ENCODE results near the gene JAZF1.

JAZF1 gene

GRCh38 chr7:28041508-28042314, 138.9 kb downstream of the JAZF1 start:
- Histone ChIP-seq H3K36me3 (no peaks in the 10 kb centered on the region), H3K27ac (no peak overlapping the region), H3K27me3 (no peaks in the 10 kb centered on the region), H3K4me1 (peaks cover 0 to 37% (median 13%) of the 10 kb centered on the region in 4 donors), H3K4me3 (no peak overlapping the region), H3K9me3 (no peaks in the 10 kb centered on the region)
- no peak for TF ChIP-seq CTCF (IDR thresholded peaks at IDR 0.05)
- no peak for DNase-seq
- intact Hi-C loops (cut with DNase I; ENCODE audit: low total_unique reads) = no loop called here

GRCh38 chr7:28038175-28038797, 142.3 kb downstream of the JAZF1 start:
- H3K4me3 ChIP-seq = no peak overlapping the region
- no peak for TF ChIP-seq CTCF (IDR thresholded peaks at IDR 0.05)
- DNase-seq = no peak
- H3K9me3 ChIP-seq = no peaks in the 10 kb centered on the region
- H3K36me3 ChIP-seq = no peaks in the 10 kb centered on the region
- peaks cover 0 to 40% (median 20%) of the 10 kb centered on the region in 4 donors for H3K4me1 ChIP-seq
- no peak overlapping the region for H3K27ac ChIP-seq
- no peaks in the 10 kb centered on the region for H3K27me3 ChIP-seq
- intact Hi-C loops (cut with DNase I; ENCODE audit: low total_unique reads) = no loop called here

GRCh38 chr7:28037220-28038010, 143.2 kb downstream of the JAZF1 start:
- peaks cover 0 to 40% (median 20%) of the 10 kb centered on the region in 4 donors for H3K4me1 ChIP-seq
- intact Hi-C loops (cut with DNase I; ENCODE audit: low total_unique reads) = no loop called here
- peak overlapping the region; percentile 37 to 70 for H3K27ac ChIP-seq
- no peaks in the 10 kb centered on the region for H3K9me3 ChIP-seq
- H3K27me3 ChIP-seq = no peaks in the 10 kb centered on the region
- H3K4me3 ChIP-seq = no peak overlapping the region
- TF ChIP-seq CTCF (IDR thresholded peaks at IDR 0.05) = no peak
- DNase-seq = no peak
- no peaks in the 10 kb centered on the region for H3K36me3 ChIP-seq

- H3K4me1 ChIP-seq = peaks cover 0 to 37% (median 20%) of the 10 kb centered on the region in 4 donors
- no peaks in the 10 kb centered on the region for H3K27me3 ChIP-seq
- H3K27ac ChIP-seq = peak overlapping the region; percentile 37 to 70
- intact Hi-C loops (cut with DNase I; ENCODE audit: low total_unique reads) = no loop called here
- no peak overlapping the region for H3K4me3 ChIP-seq
- no peak for TF ChIP-seq CTCF (IDR thresholded peaks at IDR 0.05)
- no peak for DNase-seq
- no peaks in the 10 kb centered on the region for H3K36me3 ChIP-seq
- H3K9me3 ChIP-seq = no peaks in the 10 kb centered on the region
Measured at GRCh38 chr7:28036696-28037095, 143.9 kb downstream of the JAZF1 start.

GRCh38 chr7:28033386-28033785, 147.2 kb downstream of the JAZF1 start:
- TF ChIP-seq CTCF (IDR thresholded peaks at IDR 0.05) = no peak
- DNase-seq = no peak
- no peaks in the 10 kb centered on the region for H3K9me3 ChIP-seq
- peaks cover 0 to 38% (median 21%) of the 10 kb centered on the region in 4 donors for H3K4me1 ChIP-seq
- H3K36me3 ChIP-seq = no peaks in the 10 kb centered on the region
- H3K4me3 ChIP-seq = no peak overlapping the region
- H3K27me3 ChIP-seq = no peaks in the 10 kb centered on the region
- no peak overlapping the region for H3K27ac ChIP-seq
- intact Hi-C loops (cut with DNase I; ENCODE audit: low total_unique reads) = no loop called here

All from tibial artery (tissue), 4 donors.